NCI-H524 (cell line): ENCODE data around the gene DNAJB5.

Experiments
- DNase-seq, 2 experiments: peaks; one replicate each; lab custom pipeline; 2025; lab: John Stamatoyannopoulos, UW

The DNAJB5 gene

DNA sequence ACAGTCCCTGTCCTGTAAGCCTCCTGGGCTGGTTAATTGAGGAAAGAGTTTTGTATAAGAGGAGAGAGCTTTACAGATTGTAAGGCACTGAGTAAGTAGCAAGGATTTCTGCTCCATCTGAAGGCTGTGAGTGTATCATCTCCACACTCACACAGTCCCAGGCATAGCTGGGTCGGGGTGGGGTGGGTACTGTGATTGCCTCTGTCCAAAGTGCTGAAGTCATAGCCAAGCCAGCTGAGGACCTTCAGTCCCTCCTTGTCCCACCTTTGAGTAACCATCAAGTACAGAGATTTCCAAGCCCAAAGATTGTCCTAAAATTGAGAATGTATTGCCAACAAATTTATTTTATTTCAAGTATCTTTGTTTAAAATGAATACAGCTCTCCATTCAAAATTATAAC, 5.5 kb upstream of the DNAJB5 start:
- no peak for DNase-seq

DNA sequence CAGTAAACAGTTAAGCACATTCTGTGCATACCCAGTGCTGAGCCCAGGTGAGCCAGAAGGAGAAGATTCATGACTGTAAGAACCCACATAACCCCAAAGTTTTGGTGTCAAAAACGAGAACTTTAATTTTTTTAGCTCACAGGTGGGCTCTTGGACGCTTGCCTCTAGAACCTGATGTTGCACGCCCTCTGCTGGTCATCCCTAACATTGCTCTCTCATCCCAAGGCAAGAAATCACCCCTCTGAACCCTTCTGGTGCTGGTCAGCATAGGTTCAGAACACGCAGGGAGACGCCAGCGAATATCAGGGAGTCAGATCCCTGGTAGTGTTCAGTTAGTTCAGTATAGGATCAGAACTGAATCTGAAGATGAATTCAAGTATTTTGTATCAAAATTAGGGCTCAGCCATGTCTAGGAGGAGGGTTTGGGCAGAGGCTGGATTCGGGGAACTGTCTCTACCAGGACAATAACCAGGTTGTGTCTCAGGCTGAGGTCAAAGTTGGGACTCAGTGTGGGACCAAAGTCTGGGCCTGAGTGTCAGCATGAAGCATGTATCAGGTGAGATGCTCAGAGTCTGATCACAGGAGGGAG, 4.1 kb upstream of the DNAJB5 start:
- DNase-seq, result peak; percentile 4 to 55

- DNase-seq, result peak; percentile 37 to 80
Observed at GRCh38 chr9:34986540-34987047, 3.0 kb upstream of the DNAJB5 start.

DNA sequence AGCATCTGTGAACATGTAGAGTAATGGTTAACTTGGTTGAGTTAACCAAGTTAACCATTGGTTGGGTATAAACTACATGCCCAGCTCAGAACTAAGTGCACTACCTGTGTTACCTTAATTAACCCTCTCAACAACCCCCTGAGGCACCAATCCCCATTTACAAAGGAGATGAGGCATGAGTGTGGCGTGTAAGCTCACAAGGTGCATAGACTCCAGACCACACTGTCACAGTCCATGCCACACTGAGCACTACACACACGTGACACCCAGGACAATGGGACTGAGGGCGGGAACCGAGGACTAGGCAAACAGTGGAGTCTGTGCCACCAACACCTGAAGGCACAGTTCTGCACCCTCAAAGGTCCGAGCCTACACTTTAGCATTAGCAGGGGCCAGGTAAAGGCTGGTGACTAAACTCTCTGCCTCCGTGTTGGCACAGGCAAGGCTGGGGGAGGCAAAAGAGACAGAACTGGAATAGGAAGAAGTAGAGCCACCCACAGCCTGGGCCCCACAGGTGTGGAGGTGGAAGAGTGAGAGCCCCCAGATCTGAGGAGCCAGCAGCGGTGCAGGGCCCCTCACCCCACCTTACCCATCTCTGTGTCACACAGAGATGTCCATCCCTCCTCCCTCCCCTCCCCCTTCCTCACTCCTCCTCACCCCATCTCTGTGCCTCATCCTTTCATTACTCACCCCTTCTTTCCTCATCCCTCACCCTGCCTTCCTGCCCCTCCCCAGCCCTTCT, 2.2 kb upstream of the DNAJB5 start:
- DNase-seq, result no peak

DNA sequence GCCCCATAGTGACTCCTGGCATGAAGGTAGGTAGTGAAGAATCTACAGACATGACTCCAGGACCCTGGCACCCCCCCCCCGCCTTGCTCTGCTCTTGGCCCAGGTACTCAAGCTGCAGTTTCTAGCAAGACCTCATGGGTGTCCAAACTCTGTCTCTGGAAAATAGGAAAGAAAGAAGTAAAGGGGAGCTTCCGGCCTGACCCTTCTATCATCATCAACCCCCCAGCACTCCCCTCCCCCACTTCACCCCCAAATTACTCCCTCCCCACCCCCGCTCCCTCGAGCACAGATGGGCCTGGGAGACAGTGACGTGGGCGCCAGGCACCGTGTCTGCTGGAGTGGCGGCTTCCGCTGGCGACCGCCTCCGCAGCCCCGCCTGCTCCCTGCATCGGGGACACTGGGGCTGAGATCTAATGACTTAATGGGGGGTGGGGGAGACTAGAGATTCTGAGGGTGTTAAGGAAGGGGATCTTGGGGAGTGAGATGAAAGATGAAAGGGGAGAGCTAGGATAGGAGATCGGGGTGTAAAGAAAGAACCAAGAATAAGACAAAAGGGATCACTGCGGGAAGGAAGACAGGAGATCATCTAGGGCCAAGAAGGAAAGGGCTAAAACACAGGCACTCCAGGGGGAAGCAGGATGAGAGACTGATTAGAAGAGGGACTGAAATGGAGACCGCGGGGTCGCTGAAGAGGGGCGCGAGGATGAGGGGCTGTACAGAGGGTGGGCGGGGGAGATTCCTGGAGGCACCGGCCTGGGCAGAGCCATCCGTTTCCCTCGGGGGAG, 1.1 kb upstream of the DNAJB5 start:
- peak; percentile 30 to 45 for DNase-seq

- peak; percentile 14 to 48 for DNase-seq
Observed at GRCh38 chr9:34989946-34990635, 546 bp downstream of the DNAJB5 start.

DNA sequence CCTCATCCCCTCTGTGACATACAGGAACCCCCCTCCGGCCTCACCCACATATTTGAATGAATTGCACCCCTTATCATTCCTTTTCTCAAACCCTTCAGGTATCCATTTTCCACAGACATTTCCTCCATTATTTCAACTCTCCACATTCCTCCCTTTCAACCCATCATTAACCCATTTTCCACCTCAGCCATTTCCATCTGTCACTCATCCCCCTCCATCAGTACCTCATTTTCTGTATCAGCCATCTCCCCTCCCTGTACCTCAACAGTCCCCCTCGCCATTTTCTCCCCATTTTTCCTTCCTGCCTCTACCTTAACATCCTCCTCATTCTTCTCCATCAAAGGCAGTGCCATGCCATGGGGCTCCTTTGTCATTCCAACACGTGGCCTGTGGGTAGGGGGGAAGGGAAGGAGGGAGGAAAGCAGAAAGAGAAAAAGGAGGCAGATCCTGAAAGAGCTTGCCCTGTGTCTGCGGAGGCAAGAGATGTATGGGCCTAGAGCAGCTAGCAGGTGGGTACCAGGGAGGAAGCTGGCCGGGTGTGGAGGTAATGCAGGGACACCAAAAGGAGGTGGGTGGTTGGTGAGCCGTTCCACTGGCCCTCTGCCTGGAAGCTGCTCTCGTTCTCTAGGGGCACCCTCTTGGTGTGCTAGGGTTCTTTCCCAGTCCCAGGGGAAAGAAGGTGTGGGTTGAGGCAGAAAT, 1.5 kb downstream of the DNAJB5 start:
- no peak for DNase-seq

DNA sequence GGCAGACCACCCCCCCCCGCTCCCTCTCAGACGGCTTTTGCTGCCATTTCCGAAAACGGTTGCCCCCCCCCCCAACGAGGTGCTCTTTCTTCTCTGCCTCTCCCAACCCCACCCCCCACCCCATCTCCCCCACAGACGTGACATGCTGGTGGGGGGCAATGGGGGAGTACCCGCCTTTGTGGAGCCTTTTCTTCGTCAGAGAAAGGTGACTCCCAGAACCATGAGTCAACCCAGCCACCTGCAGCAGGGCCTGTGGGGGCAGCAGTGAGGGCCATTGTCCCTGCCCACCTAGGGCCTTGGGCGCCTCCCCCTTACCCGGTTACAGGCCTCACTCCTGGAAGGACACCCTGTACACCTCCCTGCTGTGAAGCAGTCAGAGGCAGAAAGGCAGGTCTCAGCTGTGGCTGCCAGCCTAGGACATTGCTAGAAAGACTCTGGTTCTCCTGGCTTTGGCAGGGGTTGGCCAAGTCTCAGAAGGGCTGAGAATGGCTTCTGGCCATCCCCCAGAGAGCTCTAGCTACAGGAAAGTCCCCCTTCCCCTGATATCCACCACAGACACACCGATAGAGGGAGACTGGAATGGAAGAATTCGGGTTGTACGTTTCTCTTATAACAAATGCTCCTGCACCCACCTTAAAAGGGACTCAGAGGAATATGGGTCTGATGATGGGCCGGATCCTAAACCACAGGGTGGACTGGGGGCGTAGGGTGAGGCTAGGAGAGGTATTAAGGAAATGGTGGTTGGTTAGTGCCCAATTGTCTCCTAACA, 2.2 kb downstream of the DNAJB5 start:
- DNase-seq, result no peak

DNA sequence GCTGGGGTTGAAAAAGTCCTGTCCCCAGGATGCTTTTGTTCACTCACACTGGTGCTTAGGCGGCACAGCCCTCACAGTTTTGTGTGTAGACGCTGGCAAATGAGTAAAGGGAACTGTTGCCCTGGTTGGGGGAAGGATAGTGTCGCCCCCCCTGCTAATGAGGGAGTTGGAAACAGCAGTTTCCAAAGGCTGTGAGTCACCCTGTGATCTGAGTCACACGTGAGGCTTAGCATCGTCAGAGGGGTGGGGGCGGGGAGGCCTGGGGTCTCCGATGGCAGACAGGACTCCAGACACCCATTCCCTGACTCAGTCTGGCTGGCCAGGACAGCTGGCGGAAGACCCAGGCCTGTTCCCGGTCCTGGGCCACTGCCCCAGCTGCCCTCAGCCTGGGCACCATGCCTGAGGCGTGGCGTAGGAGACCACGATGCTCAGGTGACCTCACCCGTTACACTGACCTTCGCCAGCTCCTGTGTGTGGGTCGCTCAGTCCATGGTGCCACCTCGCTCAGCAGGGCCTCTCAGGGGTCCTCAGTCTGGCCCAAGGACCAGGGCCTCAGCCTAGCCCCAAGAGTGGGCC, 2.9 kb downstream of the DNAJB5 start:
- DNase-seq, result no peak

GRCh38 chr9:34993502-34994259, 4.1 kb downstream of the DNAJB5 start:
- DNase-seq, result peak in 1 of 2 experiments; percentile 30

DNA sequence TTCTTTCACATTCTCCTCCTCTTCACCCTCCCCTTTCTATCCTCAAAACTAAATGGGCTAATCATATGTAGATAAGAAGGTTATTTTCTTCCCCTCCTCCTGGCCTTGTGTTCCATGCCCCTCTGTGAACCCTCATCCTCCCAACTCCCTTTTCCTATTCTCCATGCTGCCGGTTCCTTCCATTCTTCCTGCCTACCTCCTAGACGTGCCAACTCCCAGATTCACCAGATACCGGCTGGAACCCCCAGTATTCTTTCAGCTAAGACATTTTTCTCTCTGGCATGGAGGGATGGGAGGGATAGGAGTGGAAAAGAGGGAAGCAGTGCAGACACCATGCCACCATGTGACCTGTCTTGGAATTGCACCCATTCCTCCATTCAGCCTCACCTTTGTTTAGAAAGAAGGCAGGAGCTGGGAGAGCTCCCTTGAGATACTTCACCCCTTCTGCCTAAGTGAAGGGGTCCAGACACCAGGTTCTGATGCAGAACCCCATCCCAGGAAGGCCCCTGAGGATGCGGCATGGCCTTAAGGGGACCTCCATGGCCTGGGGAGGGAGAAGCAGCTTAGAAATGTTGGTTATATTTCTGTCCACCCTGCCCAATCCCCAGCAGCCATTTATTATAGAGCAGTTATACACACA, 4.8 kb downstream of the DNAJB5 start:
- peak; percentile 42 to 75 for DNase-seq

- DNase-seq, result peak; percentile 89 to 95
Observed at GRCh38 chr9:34994900-34995669, 5.5 kb downstream of the DNAJB5 start.

DNA sequence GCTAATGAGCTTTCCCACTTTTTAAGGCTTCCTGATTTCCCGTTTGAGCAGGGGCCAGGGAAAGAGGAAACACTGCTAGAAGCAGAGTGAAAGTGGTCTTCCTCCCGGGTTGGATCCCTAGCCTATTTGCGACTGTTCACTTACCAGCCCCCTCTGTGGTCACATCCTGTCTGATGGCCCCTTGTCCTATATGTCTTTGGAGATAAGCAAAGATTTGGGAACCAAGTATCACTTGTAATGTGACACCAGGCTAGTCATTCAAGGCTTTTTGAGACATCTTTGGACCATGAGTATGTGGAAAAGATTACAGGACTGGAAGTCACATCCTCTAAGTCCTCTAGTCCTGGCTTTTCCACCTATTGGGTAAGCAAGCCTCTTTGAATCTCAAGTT, 6.1 kb downstream of the DNAJB5 start:
- DNase-seq, result no peak

DNA sequence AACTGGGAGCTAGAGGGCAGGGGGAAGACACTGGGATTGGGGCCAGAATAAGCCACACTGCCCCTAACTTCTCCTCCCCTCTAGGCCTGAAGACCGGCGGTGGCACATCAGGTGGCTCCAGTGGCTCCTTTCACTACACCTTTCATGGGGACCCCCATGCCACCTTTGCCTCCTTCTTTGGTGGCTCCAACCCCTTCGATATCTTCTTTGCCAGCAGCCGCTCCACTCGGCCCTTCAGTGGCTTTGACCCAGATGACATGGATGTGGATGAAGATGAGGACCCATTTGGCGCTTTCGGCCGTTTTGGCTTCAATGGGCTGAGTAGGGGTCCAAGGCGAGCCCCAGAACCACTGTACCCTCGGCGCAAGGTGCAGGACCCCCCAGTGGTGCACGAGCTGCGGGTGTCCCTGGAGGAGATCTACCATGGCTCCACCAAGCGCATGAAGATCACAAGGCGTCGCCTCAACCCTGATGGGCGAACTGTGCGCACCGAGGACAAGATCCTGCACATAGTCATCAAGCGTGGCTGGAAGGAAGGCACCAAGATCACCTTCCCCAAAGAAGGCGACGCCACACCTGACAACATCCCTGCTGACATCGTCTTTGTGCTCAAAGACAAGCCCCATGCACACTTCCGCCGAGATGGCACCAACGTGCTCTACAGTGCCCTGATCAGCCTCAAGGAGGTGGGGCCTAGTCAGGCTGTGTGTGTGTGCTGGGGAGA, 6.8 kb downstream of the DNAJB5 start:
- no peak for DNase-seq

GRCh38 chr9:34996905-34997279, 7.3 kb downstream of the DNAJB5 start:
- DNase-seq, result no peak

GRCh38 chr9:34997379-34997781, 7.8 kb downstream of the DNAJB5 start:
- no peak for DNase-seq

DNA sequence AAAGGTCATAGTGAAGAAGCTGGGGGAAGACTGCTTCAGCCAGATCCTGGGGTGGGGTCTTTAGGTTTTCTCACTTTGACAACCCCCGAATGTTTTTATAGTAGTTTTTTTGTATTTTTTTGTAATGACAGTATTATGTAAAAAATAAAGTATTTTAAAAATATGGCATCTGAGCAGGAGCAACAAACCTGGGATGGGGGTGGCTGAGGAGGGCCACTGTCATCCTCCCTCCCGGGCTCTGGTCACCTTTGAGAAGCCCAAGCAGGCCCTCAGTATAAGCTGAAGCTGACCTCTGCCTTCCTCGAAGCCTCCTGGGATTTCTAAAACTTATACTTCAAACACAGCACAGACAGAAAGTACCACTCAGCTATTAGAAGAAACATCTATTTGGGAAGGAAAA, 8.7 kb downstream of the DNAJB5 start:
- DNase-seq, result no peak

- DNase-seq, result no peak
Observed at GRCh38 chr9:34999576-34999975, 10.0 kb downstream of the DNAJB5 start.
